Activated CD4-positive, CD25-positive, alpha-beta regulatory T cell treated with anti-CD3 and anti-CD28 coated beads, Interleukin-2, amount 50 U/mL, for 24 hours (primary cell): ENCODE data around the gene MYO19.
"Not testable (repeated sequence)": the region's sequence is repeated elsewhere in the genome, so short reads cannot be mapped to it uniquely, and the experiment has no call there.

Source experiments
- ATAC-seq, 2 donors: fragments of 150-1000 bp; cut with Tn5 transposase; one replicate each; pipeline ENCODE4 v1.10.0; 2021; ENCODE audit warnings: mild to moderate bottlenecking in 1 of 2, moderate library complexity in 1 of 2

Gene MYO19

GRCh38 chr17:36527621-36528250 is 6.9 kb downstream of the MYO19 start:
- no peak for ATAC-seq

DNA sequence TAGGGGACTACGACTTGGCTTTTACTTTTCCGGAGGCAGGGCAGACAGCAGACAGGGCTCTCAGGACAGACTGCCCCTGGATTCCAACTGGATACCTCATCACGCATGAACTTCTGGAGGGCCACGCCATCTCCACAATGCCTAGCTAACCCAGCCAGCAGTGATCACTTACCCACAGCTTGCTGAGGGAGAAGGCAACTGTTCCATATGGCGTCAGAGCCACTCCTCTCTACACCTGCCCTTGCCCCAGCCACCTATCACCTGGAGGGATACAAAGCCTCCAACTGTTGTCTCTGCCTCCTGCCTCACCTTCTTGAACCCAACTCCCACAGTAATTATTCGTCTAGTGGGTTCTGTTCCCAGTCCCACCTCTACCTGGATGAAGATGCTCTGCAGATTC is 8.8 kb downstream of the MYO19 start:
- no peak for ATAC-seq

GRCh38 chr17:36525113-36525512 is 9.6 kb downstream of the MYO19 start:
- no peak for ATAC-seq

DNA sequence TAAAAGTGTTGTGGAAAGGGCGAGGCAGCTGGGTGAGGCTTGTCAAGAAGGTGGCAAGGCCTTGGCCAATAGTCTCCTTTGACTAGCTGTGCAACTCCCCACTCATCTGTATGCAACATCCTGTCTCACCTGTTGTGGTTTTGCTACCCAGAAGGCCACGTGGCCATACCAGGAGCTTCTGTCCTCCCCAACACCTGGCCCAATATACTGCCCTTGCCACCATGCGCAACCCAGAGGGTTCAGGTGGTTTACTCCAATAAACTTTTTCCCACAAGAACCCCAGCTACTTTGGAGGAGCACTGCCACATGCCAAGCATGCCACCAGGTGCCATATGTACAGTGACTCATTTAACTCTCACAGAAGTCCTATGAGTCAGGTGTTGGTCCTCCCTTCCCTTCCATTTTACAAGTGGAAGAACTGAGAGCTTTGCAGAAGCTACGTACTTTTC is 10.2 kb downstream of the MYO19 start:
- ATAC-seq, result peak; percentile 86 to 93

DNA sequence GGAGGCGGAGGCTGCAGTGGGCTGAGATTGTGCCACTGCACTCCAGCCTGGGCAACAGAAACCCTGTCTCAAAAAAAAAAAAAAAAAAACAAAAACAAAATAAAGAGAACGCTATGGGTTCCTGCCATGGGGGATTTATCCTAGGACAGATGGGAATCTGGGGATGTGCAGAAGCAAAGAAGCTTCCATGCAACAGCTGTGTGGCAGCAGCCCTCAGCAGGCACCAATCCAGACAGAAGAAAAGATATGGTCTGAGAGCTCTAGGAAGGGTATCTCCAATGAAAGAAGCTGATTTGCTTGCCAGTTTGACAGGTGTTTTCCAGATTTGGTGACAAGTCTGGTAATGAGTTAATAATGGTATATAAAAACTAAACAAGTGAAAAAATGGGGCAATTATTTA is 11.6 kb downstream of the MYO19 start:
- ATAC-seq, result no peak

DNA sequence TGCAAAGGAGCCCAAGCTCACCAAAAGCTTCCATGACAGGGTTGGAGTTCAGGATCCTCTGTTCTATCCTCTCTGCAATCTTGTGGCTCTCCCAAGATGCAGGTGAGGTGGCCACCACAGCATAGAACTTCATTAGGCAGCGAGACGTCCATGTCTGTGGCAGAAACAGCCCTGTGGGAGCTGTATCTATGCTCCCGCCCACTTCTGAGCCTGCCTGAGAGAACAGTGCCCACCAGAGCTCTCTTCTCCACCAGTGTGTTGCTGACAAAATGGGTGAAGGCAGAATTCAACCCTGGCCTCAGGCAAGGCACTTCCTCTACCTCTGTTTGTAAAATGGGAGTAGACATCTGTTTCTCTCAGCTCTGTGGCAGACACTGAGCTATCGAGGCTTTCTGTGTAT is 18.8 kb downstream of the MYO19 start:
- ATAC-seq, result no peak

DNA sequence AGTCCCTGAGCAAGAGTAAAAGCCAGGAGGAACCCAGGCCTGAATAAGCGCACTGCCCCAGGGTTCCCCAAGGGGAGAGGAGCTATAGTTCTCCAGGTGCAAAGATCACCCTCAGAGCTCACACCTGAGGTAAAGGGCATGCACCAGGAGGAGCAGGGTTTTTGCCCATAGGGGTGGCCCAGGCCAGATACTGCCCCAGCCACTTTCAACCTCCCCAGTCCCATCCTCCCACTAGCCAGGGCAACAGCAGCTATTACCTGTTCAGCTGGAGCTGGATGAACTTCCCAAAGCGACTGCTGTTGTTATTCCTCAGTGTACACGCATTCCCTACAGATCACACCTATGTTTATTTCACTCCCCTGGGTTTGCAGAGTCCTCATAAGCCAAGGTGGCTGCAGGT is 19.8 kb downstream of the MYO19 start:
- ATAC-seq, result no peak

- ATAC-seq, result no peak
These were observed 22.0 kb downstream of the MYO19 start for GRCh38 chr17:36512641-36513040.

GRCh38 chr17:36511216-36511615 is 23.5 kb downstream of the MYO19 start:
- ATAC-seq, result no peak

DNA sequence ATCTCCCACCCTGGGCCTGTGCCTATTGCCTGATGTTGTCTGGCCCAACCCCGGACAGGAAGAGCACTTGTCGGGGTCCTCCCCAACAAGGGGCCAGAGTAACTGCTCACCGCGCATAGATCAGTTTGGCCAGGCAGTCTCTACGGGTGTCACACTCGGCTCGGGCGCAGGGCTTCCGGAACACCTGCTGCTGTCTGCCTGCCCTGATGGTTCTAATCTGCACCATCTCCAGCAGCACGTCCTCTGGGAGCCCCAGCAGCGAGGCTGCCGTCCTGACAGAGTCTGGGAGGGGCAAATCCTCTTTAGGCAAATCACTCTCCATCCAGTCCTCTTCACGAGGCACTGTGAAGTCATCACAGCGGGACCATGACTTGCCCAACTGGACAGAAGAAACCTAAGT is 24.0 kb downstream of the MYO19 start:
- ATAC-seq, result no peak

DNA sequence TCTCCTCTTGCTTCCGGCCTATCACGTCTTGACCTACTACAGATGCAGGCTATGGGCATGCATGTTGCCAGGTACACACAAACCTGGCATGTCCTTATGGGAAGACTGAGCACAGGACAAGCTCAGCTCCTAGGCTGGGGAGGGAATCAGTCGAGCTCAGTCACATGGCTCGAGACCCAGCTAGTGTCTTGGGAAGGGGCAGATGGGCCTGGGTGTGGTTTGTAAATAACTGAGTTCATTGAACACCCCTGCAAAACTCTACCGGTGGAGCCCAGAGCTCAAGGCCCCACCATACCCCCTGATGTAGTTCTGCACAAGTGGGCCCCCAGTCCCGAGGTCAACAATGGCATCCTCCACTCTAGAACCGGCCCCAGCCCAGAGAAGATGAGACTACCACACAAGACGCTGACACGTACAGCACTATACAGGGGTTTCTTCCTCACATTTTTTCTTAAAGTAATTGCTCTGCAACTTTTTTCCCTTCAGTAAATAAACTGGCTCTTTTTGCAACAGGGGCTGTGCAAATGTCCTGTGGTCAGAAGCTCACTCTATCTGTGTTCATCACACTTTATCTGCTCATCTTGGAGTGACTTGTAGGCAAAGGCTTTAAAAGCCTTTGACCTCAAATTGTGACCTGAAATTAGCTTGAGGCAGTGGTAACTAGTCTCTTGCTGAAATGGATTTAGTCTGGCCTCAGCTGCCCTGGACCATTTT is 25.2 kb downstream of the MYO19 start:
- no peak for ATAC-seq

DNA sequence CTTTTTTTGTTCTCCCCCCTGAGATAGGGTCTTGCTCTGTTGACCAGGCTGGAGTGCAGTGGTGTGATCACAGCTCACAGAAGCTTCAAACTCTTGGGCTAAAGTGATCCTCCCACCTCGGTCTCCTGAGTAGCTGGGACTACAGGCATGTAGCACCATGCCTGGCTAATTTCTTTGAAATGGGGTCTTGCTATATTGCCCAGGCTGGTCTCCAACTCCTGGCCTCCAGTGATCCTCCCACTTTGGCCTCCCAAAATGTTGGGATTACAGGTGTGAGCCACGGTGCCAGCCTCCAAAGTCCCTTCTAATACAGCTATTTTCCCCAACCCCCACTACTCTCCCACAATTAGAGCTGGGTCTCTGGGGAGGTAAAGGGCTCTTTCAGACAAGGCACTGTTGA is 26.2 kb downstream of the MYO19 start:
- ATAC-seq, result not testable (repeated sequence)

DNA sequence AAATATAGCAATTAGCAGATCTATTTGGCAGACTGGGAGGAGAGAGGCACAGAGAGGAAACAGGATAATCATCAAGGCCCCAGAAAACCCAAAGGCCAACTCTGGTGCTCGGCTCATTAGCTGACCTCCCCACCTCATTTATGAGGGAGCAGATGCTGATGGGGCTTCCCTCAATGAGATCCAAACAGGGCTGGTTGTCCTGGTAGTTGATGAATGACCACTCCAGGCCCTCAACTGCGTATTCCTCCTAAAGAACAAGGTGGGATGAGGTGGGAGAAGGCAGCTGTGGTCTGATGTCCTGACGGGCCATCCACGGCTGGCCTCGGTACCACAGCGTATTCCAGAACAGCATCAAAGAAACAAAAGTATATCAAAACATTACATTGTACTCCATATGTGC is 27.4 kb downstream of the MYO19 start:
- no peak for ATAC-seq

GRCh38 chr17:36506831-36507230 is 27.8 kb downstream of the MYO19 start:
- no peak for ATAC-seq

DNA sequence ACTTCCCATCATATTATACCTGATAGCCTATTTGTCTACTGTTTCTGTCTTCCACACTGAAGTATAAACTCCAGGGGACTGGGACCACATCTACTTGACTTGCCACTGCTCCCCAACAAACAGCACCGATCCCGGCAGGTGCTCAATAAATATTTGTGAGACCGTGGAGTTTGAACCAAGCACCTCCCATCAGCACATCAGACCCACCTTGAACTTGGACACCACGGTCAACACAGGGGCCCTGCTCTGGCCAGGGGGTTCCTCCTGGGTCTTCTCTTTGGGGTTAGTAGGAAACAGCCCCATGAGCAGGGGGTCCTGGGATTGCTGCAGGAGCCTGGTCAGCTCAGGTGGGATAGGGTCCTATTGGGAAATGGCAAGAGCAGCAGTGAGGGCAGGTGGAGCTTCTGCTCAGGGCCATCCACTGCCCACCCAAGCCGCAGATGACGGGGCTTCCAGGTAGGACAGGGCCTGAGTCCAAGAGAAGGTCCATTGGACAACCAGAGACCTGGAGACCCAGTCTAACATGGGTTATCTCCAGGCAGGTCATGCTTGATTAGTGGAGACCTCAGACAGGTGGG is 28.3 kb downstream of the MYO19 start:
- no peak for ATAC-seq

DNA sequence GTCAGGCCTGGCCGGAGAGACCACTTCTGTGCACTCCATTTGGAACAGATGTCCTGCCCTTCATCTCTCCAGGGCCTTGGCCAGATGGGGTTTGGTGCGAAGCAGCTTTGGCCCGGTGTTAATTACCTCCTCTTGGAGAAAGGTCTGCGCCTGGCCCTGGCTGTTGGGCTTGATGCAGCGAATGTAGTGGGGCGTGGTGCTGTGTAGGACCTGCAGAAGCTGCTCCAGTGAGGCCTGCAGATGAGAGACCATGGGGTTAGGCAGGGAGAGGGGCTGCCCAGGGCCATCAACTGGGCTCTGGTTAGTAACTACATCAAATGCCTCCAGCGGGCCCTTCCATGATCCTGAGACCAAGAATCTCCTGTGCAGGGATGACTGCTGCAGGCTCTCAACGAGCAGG is 29.5 kb downstream of the MYO19 start:
- no peak for ATAC-seq

DNA sequence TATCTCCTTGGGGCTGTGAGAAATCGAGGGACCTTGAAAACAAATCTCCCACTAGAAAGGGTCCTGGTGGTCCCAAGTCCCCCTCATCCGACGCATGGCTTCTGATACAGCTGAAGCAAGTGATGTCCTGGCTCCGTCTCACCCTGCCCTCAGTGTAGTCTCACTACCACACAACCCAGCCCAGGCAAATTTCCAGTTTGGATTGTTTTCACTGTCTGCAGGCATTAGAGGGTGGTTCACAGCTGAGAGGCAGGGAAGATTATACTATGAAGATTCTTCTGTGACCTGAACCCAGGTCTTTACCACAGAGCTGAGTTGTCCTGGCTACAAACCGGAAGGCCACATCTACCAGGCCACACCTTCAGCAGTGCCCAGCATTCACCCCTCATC is 30.5 kb downstream of the MYO19 start:
- ATAC-seq, result no peak

GRCh38 chr17:36503456-36504155 is 31.1 kb downstream of the MYO19 start:
- ATAC-seq, result no peak

- ATAC-seq, result no peak
These were observed 32.7 kb downstream of the MYO19 start for GRCh38 chr17:36501963-36502362.

- no peak for ATAC-seq
These were observed 33.3 kb downstream of the MYO19 start for GRCh38 chr17:36501351-36501750.

- no peak for ATAC-seq
These were observed 33.9 kb downstream of the MYO19 start for GRCh38 chr17:36500745-36501225.

- ATAC-seq, result no peak
These were observed 35.9 kb downstream of the MYO19 start for GRCh38 chr17:36498560-36499300.

DNA sequence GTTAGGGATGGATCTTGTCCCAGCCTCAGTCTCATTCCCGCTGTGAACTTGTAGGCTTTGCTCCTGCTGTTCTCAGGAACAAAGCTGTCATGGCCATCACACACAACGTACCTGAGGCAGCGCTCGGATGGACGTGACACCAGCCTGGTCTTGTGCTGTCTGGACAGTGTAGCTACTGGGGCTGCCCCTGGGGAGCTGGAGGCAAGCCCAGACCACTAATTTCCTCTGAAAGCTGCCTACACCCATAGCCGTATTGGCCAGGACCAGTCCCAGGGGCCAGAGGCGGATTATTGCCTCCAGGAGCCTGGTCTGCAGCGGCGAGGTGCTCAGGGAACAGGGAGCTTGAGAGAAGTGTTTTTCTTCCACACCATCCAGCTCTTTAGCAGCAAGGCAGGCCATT is 36.5 kb downstream of the MYO19 start:
- ATAC-seq, result no peak
